CD4-positive, alpha-beta T cell treated with Interleukin-12 subunit alpha and Interleukin-12 subunit beta, for 1 hour (primary cell): ENCODE results near the gene ZCCHC8.
"Not testable (repeated sequence)": the region's sequence is repeated elsewhere in the genome, so short reads cannot be mapped to it uniquely, and the experiment has no call there.

Experiments
- DNase-seq: peaks from one replicate; pipeline ENCODE4 v3.0.0-alpha.2; 2020

ZCCHC8 gene

DNA sequence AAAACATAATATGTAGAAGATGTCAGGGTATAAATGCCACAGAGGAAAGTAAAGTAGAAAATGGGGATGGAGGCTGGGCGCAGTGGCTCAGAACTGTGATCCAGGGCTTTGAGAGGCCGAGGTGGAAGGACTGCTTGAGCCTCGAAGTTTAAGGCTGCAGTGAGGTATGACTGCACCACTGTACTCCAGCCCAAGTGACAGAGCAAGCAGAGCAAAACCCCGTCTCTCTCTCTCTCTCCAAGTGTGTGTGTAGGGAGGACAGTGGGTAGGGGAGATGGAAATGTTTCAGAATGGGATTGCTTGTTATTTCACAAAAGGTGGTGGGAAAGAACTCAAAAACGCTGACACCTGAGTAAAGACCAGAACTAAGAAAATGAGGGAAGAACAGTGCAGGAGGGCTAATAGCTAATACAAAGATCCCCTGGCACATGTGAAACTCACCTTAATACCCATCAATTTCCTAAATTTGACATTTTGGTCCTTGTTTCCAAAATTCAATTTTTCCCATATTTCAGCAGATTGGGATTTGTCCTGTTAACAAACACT is 5.7 kb upstream of the ZCCHC8 start:
- no peak for DNase-seq

- DNase-seq: no peak
Observed at GRCh38 chr12:122505419-122506051, 4.8 kb upstream of the ZCCHC8 start.

DNA sequence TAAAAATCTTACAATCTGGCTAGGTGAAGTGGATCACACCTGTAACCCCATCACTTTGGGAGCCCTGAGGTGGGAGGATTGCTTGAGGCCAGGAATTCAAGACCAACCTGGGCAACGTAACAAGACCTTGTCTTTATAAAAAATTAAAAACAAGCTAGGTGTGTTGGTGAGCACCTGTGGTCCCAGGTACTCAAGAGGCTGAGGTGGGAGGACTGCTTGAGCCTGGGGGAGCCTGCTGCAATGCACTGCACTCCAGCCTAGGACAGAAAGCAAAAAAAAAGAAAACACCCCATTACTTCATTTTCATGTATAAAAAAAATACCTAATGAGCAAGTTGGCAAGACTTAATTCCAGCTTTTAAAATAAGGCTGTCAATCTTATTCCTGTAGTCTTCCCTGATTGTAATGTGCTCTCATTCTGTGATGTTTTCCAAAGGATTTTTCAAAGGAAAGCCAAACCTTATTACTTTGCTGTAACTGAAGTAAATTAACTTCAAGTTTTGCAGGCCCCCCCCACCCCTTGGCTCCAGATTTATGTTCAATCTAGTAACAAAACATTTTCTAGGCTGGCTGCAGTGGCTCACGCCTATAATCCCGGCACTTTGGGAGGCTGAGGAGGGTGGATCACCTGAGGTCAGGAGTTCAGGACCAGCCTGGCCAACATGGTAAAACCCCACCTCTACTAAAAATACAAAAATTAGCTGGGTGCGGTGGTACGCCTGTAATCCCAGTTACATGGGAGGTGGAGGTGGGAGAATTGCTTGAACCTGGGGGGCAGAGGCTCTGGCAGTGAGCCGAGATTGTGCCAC is 3.3 kb upstream of the ZCCHC8 start:
- no peak for DNase-seq

GRCh38 chr12:122503147-122503751 is 2.5 kb upstream of the ZCCHC8 start:
- DNase-seq: no peak

GRCh38 chr12:122501489-122501989 is 807 bp upstream of the ZCCHC8 start:
- DNase-seq: no peak

- DNase-seq: peak; percentile 55
Observed at GRCh38 chr12:122499991-122500684, 594 bp downstream of the ZCCHC8 start.

- no peak for DNase-seq
Observed at GRCh38 chr12:122495258-122495657, 5.5 kb downstream of the ZCCHC8 start.

- not testable (repeated sequence) for DNase-seq
Observed at GRCh38 chr12:122493222-122493621, 7.5 kb downstream of the ZCCHC8 start.

DNA sequence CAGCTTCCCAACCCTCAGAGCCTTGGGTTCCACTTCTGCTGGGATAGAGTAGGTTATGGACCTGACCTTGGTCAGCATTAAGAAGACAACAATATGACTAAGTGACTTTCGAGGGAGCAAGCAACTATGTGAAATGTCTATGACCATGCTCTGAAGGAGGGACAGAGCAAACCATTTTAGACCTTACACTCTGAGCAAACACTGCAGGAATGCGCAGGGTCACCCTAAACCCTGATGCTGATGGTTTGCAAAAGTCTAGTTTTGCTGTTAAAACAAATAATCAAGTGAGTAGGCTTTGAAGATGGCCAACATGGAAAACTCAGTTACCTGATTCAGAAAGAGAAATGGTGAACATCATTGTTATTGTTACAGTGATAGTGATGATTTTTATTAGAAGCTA is 8.7 kb downstream of the ZCCHC8 start:
- no peak for DNase-seq

DNA sequence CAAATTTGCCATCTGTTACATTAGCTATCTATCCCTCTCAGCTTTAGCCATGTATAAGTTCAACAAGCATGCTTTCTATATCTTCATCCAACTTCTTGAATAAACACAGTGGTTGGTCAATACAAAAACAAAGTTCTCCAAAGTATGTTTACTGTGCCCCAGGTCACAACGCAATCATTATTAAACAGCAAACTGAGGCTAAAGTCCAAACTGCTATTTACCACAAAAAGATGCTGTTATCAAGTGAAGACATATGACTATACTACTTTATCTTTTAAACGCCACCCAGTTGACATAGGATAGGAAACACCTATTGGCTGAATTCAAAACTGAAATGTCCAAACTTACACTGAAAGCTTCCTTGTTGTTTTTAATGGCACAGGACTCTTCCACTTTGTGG is 11.7 kb downstream of the ZCCHC8 start:
- no peak for DNase-seq

GRCh38 chr12:122487807-122488206 is 12.9 kb downstream of the ZCCHC8 start:
- not testable (repeated sequence) for DNase-seq

DNA sequence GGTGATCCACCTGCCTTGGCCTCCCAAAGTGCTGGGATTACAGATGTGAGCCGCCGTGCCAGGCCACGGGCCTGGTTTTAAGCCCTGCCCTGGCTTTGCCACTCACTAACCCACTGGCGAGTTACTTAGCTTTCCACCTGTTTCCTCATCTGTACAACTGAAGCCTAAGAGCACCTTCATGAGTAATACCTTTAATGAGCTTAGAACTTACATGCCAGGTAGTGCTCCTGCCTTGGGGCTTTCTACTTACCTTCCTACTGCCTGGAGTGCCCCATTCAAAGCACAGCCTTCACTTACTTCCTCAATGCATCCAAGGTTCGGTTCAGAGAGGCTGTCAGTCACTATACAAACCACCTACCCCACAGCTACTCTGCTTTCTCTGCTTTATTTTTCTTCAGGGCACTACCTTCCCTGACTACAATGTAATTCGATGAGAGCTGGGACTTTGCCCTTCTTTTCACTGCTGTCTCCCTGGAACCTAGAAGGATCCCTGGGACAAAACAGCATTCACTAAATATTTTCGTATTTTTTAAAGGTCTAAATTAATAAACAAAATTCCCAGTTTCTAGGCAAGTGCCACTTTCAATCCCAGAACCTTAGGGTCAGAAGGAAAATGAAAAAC is 13.8 kb downstream of the ZCCHC8 start:
- no peak for DNase-seq

- DNase-seq: not testable (repeated sequence)
Observed at GRCh38 chr12:122486360-122486759, 14.4 kb downstream of the ZCCHC8 start.

DNA sequence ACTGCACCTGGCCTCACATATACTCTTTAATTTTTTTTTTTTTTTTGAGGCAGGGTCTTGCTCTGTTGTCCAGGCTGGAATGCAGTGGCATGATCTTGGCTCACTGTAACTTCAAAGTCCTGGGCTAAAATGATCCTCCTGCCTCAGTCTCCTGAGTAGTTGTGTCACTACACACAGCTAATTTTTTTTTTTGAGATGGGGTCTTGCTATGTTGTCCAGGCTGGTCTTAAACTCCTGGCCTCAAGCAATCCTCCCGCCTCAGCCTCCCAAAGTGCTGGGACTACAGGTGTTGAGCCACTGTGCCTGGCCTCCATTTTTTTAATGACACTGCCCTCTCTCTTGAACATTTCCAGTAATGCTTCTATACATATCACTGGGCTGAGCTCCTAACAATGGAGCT is 16.3 kb downstream of the ZCCHC8 start:
- DNase-seq: not testable (repeated sequence)

GRCh38 chr12:122483969-122484368 is 16.8 kb downstream of the ZCCHC8 start:
- DNase-seq: no peak

DNA sequence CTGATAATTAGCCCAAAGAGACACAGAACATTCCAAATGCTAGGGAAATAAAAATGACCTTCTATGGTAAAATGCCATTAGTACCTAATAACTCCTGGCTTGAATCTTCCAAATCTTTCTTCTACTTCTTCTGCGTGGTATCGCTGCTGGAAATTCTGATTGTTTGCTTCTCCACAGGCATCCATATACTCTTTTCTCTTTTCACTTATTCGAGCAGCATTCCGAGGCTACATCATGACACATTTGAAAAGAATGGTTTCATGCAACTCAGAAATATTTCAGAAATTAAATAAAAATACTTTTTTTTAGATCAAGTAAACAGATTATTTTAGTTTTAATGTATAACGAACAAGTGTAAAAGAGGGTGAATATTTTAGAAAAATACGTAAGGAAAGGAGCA is 18.9 kb downstream of the ZCCHC8 start:
- DNase-seq: no peak

DNA sequence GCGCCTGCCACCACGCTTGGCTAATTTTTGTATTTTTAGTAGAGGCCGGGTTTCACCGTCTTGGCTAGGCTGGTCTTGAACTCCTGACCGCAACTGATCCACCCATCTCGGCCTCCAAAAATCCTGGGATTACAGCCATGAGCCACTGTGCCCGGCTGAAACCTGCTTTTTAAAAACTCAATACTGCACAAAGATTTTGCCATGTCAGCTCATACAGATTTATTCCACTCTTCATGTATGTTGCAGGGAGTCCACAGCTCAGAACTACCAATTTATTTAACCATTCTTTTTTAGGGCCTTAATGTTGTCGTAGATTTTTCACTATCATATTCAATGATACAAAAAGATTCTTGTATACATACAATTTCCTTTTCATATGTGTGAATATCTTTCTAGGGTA is 20.0 kb downstream of the ZCCHC8 start:
- DNase-seq: no peak

- DNase-seq: no peak
Observed at GRCh38 chr12:122474324-122474716, 26.4 kb downstream of the ZCCHC8 start.

DNA sequence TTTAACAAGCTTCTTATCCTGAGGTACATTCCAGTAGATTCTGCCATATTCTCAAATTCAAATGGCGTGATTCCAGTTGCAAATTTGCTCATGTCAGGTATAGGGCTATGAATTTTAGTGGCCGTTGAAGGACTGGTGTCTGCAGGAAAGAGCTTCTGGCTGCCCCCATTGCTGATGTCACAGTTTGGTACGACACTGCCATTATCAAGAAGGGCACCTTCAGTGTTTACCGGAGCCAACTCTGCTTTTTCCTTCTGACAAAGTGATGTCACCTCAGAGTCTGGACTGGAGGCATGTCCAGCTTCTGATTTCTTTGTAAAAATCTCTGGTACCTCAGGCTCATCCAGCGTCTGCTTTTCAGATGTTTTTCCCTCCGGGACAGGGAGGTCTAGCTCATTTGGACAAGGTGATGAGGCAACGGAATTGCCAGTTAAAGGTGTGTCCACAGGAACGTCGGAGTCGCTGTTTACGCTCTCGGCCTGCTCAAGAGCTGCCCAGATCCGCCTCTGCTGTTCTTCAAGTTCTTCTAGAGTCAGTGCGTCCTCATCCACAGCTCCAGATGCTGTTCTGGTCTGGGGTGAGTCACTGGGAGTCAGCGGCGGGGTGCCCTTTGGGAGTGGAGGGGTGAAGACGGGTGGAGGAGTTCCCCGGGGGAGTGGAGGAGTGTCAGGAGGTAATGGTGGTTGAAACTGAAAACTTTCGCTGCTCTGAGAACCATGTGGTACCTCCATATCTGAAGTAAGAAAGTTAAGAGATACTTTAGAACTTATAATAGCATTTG is 27.0 kb downstream of the ZCCHC8 start:
- no peak for DNase-seq

GRCh38 chr12:122471324-122472226 is 29.2 kb downstream of the ZCCHC8 start:
- DNase-seq: peak; percentile 72

DNA sequence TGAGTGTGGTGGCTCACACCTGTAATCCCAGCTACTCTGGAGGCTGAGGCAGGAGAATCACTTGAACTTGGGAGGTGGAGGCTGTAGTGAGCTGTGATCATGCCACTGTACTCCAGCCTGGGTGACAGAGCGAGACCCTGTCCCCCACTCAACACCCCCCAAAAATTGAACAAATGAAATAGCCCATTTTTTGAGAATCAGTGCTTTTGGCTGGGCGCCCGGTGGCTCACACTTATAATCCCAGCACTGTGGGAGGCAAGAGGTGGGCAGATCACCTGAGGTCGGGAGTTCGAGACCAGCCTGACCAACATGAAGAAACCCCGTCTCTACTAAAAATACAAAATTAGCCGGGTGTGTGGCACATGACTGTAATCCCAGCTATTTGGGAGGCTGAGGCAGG is 30.2 kb downstream of the ZCCHC8 start:
- DNase-seq: not testable (repeated sequence)
